Measurements from ENCODE around the gene SFSWAP.

The SFSWAP gene

GRCh38 chr12:131840643-131841416, 129.9 kb downstream of the SFSWAP start:
- no peak for FAIRE-seq

- no peak for FAIRE-seq
These were observed 130.7 kb downstream of the SFSWAP start for GRCh38 chr12:131841547-131841946.

DNA sequence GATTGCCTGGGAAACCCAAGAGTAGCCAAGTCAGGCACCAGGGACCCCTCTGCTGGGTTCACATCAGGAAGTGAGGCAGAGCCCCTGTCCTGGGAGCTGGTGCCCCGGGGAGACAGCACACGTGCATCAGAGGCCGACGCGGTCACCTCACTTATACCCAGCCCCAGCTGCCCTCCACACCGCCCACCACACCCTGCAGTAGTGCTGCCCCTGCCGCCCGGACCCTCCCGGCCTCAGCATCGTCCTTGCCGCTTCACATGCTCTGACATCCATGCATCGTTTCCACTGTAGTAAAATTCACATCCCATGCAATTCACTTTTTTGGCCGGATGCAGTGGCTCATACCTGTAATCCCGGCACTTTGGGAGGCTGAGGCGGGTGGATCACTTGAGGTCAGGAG, 131.3 kb downstream of the SFSWAP start:
- FAIRE-seq, result no peak

DNA sequence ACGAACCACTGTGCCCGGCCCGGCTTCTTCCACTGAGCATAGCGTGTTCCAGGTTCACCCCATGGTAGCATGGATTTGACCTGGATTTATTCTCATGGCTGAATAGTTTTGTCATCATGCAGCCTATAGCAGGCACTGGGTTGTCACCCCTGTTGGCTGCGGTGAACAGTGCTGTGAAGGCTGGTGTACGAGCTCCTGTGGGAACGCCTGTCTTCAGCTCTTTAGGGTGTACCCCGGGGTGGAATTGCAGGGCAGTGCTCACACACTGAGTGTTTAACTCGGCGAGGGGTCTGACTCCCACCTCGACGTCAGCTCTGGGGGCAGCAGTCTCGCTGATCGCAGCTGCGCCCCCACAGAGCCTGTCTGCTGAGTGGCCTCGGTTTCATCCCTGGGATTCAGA, 132.6 kb downstream of the SFSWAP start:
- FAIRE-seq, result no peak

DNA sequence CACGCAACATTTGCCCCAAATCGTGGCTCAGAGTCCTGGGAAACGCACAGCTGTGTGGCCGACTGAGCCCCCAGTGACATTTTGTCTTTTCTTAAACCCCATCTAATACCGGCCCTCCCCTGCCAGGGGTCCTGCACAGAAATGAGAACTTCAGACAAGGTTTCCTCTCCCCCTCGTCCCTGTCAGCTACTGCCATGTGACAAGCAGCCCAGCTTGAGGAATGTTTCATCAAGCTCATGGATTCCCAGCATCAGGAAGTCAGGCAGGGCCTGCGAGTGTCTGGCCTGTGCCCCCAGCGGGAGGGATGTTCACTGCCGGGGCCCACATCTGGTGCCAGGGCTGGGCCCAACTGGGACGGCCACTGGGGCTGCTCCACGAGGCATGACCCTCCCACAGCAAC, 133.2 kb downstream of the SFSWAP start:
- FAIRE-seq, result no peak

DNA sequence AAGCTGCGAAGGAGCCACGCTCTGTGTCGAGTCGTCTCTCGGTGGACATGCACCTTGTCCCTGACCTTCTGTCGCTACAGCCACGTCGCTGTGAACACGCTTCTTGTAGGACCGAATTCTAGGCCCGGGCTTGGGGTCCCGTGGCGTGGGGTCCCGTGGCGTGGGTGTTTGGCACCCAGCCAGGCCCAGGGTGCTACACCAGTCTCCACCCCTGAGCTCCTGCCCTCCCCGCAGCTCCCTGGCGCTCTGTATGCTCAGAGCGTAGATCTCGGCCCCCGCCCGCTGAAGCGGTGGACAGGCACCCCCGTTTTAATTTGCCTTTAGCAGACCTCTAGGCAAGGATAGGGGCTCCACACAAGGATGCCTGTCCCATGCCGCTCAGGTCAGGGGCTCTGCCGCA, 133.8 kb downstream of the SFSWAP start:
- no peak for FAIRE-seq

- no peak for FAIRE-seq
These were observed 134.2 kb downstream of the SFSWAP start for GRCh38 chr12:131845121-131845520.

GRCh38 chr12:131847456-131847855, 136.6 kb downstream of the SFSWAP start:
- FAIRE-seq, result no peak

DNA sequence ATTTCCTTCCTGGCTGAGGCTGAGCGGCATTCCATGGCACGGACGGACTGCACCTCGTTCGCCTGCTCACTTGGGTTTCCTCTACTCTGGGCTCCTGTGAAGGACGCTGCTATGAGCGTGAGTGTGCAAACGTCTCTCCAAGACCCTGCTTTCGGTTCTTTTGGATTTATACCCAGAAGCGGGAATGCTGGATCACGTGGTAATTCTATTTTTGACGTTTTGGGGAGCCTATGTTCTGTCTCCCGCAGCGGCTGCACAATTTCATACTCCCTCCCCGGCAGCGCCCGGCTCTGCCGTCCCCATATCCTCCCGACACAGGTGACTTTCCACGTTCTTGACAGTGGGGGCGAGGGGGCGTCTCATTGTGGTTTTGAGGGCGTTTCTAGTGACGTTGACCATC, 137.9 kb downstream of the SFSWAP start:
- no peak for FAIRE-seq

Data from islet of Langerhans (tissue), 1 donor.